Vagina (tissue), 2 donors: ENCODE results near the gene EML3.

Experiments used
- CTCF ChIP-seq, 3 experiments: fragments of 450-650 bp in 2 of 3; fragments of 200-600 bp in 1 of 3; sonication (generic) in 1 of 3; IDR thresholded peaks; one replicate each; pipeline ENCODE4 v1.5.1; 2017 to 2019; ENCODE audit warnings: antibody characterized with exemption in 3 of 3, mild to moderate bottlenecking in 2 of 3, moderate library complexity in 2 of 3
- POLR2A ChIP-seq, 2 donors: fragments of 450-650 bp; IDR thresholded peaks; one replicate each; pipeline ENCODE4 v1.6.1; 2017; ENCODE audit warnings: antibody characterized with exemption in 2 of 2, mild to moderate bottlenecking in 2 of 2, moderate library complexity in 2 of 2
- POLR2AphosphoS5 ChIP-seq, 2 donors: sonication (generic); formaldehyde crosslinking; IDR thresholded peaks; one replicate each; pipeline ENCODE4 v1.9.0; 2017; ENCODE audit warnings: antibody characterized with exemption in 2 of 2, mild to moderate bottlenecking in 2 of 2, low read depth in 1 of 2; ENCODE audit not compliant: insufficient read depth in 1 of 2

- TF ChIP-seq CTCF (IDR thresholded peaks at IDR 0.05) (no peak), POLR2A (IDR thresholded peaks at IDR 0.05) (no peak), POLR2AphosphoS5 (IDR thresholded peaks at IDR 0.05; ENCODE audit: insufficient read depth in 1 of 2, low read depth in 1 of 2) (no peak)
Measured at GRCh38 chr11:62572431-62572830, 40.1 kb downstream of the EML3 start.
